Stimulated activated naive B cell treated with anti-CD40 and anti-IgM and Interleukin-4, amounts not matched to agents 10 μg/mL and 1 μg/mL and 100 μg/mL, for 72 hours (primary cell): ENCODE measurements around the gene HLA-G.

Experiments
- ATAC-seq, 2 donors: fragments of 150-1000 bp; cut with Tn5 transposase; replicated peaks; 2 replicates each; pipeline ENCODE4 v1.10.0; 2021; ENCODE audit warnings: moderate library complexity in 1 of 2
- DNase-seq: peaks from one replicate; pipeline ENCODE4 v3.0.0; 2021
- H3K27ac Mint-ChIP-seq: one replicate; pipeline ENCODE4 v1.8.0; 2022; ENCODE audit warnings: mild to moderate bottlenecking, mixed read lengths
- H3K27me3 Mint-ChIP-seq, 2 donors: one replicate each; pipeline ENCODE4 v1.8.0; 2022; ENCODE audit warnings: mixed read lengths in 2 of 2
- H3K36me3 Mint-ChIP-seq, 2 donors: one replicate each; pipeline ENCODE4 v1.8.0; 2022; ENCODE audit warnings: mixed read lengths in 2 of 2, mild to moderate bottlenecking in 1 of 2
- H3K4me1 Mint-ChIP-seq, 2 donors: one replicate each; pipeline ENCODE4 v1.8.0; 2022; ENCODE audit warnings: mixed read lengths in 2 of 2, mild to moderate bottlenecking in 1 of 2
- H3K4me3 Mint-ChIP-seq, 2 donors: one replicate each; pipeline ENCODE4 v1.8.0; 2022; ENCODE audit warnings: mild to moderate bottlenecking in 2 of 2, mixed read lengths in 2 of 2, moderate library complexity in 1 of 2
- H3K9me3 Mint-ChIP-seq, 2 donors: one replicate each; pipeline ENCODE4 v1.8.0; 2022; ENCODE audit warnings: mixed read lengths in 2 of 2, mild to moderate bottlenecking in 1 of 2

The HLA-G gene

GRCh38 chr6:29806387-29806786 is 21.2 kb upstream of the HLA-G start:
- peaks cover 0 to 1% of the 10 kb centered on the region in 2 donors for H3K36me3 Mint-ChIP-seq
- H3K9me3 Mint-ChIP-seq = no peaks in the 10 kb centered on the region
- ATAC-seq (no peak), DNase-seq (no peak)
- no peaks in the 10 kb centered on the region for H3K4me1 Mint-ChIP-seq
- H3K27me3 Mint-ChIP-seq = peaks cover 35 to 52% of the 10 kb centered on the region in 2 donors
- H3K27ac Mint-ChIP-seq = no peak overlapping the region
- no peak overlapping the region for H3K4me3 Mint-ChIP-seq

- no peak for DNase-seq
- H3K36me3 Mint-ChIP-seq = peaks cover 0 to 1% of the 10 kb centered on the region in 2 donors
- H3K27ac Mint-ChIP-seq = no peak overlapping the region
- no peaks in the 10 kb centered on the region for H3K4me1 Mint-ChIP-seq
- H3K9me3 Mint-ChIP-seq = no peaks in the 10 kb centered on the region
- no peak overlapping the region for H3K4me3 Mint-ChIP-seq
- ATAC-seq = no peak
- peaks cover 46 to 55% of the 10 kb centered on the region in 2 donors for H3K27me3 Mint-ChIP-seq
These were observed 18.4 kb upstream of the HLA-G start for GRCh38 chr6:29809249-29809648.

- Mint-ChIP-seq H3K4me1 (no peaks in the 10 kb centered on the region), H3K9me3 (no peaks in the 10 kb centered on the region), H3K36me3 (no peaks in the 10 kb centered on the region), H3K27ac (no peak overlapping the region), H3K27me3 (peaks cover 46 to 63% of the 10 kb centered on the region in 2 donors), H3K4me3 (no peak overlapping the region)
- ATAC-seq (no peak), DNase-seq (no peak)
These were observed 17.3 kb upstream of the HLA-G start for GRCh38 chr6:29810371-29810770.

- ATAC-seq = no peak
- DNase-seq = no peak
- Mint-ChIP-seq H3K4me3 (no peak overlapping the region), H3K27me3 (peaks cover 46 to 58% of the 10 kb centered on the region in 2 donors), H3K4me1 (no peaks in the 10 kb centered on the region), H3K36me3 (no peaks in the 10 kb centered on the region), H3K9me3 (no peaks in the 10 kb centered on the region), H3K27ac (no peak overlapping the region)
These were observed 16.2 kb upstream of the HLA-G start for GRCh38 chr6:29811377-29811776.

- Mint-ChIP-seq H3K36me3 (no peaks in the 10 kb centered on the region), H3K4me3 (no peak overlapping the region), H3K27me3 (peaks cover 48 to 59% of the 10 kb centered on the region in 2 donors), H3K4me1 (no peaks in the 10 kb centered on the region), H3K27ac (no peak overlapping the region), H3K9me3 (no peaks in the 10 kb centered on the region)
- ATAC-seq (no peak), DNase-seq (no peak)
These were observed 14.6 kb upstream of the HLA-G start for GRCh38 chr6:29813066-29813465.

- Mint-ChIP-seq H3K36me3 (no peaks in the 10 kb centered on the region), H3K4me3 (no peak overlapping the region)
- DNase-seq = no peak
These were observed 13.8 kb upstream of the HLA-G start for GRCh38 chr6:29813809-29814208.

GRCh38 chr6:29814379-29815117 is 13.1 kb upstream of the HLA-G start:
- H3K36me3 Mint-ChIP-seq = no peaks in the 10 kb centered on the region

More at GRCh38 chr6:29813809-29814208, 13.8 kb upstream of the HLA-G start:
- Mint-ChIP-seq H3K27ac (no peak overlapping the region), H3K4me1 (no peaks in the 10 kb centered on the region), H3K27me3 (peaks cover 55 to 62% of the 10 kb centered on the region in 2 donors), H3K9me3 (no peaks in the 10 kb centered on the region)
- ATAC-seq = no peak

GRCh38 chr6:29815118-29815750 is 12.4 kb upstream of the HLA-G start:
- no peaks in the 10 kb centered on the region for H3K36me3 Mint-ChIP-seq
- no peaks in the 10 kb centered on the region for H3K4me1 Mint-ChIP-seq
- no peak overlapping the region for H3K4me3 Mint-ChIP-seq
- H3K27me3 Mint-ChIP-seq = peaks cover 51 to 65% of the 10 kb centered on the region in 2 donors
- DNase-seq (no peak), ATAC-seq (no peak)
- H3K27ac Mint-ChIP-seq = no peak overlapping the region
- no peaks in the 10 kb centered on the region for H3K9me3 Mint-ChIP-seq

More at GRCh38 chr6:29814379-29815117, 13.1 kb upstream of the HLA-G start:
- no peaks in the 10 kb centered on the region for H3K9me3 Mint-ChIP-seq
- peaks cover 54 to 68% of the 10 kb centered on the region in 2 donors for H3K27me3 Mint-ChIP-seq
- H3K27ac Mint-ChIP-seq = no peak overlapping the region
- H3K4me1 Mint-ChIP-seq = no peaks in the 10 kb centered on the region
- no peak for ATAC-seq
- no peak overlapping the region for H3K4me3 Mint-ChIP-seq
- no peak for DNase-seq

GRCh38 chr6:29816030-29816429 is 11.6 kb upstream of the HLA-G start:
- no peak overlapping the region for H3K27ac Mint-ChIP-seq
- no peak for DNase-seq
- no peak for ATAC-seq
- H3K4me3 Mint-ChIP-seq = no peak overlapping the region
- H3K27me3 Mint-ChIP-seq = peaks cover 51 to 66% of the 10 kb centered on the region in 2 donors
- H3K36me3 Mint-ChIP-seq = no peaks in the 10 kb centered on the region
- no peaks in the 10 kb centered on the region for H3K9me3 Mint-ChIP-seq
- H3K4me1 Mint-ChIP-seq = no peaks in the 10 kb centered on the region

- DNase-seq (no peak), ATAC-seq (no peak)
- Mint-ChIP-seq H3K9me3 (peaks cover 0 to 5% of the 10 kb centered on the region in 2 donors), H3K36me3 (no peaks in the 10 kb centered on the region), H3K4me3 (no peak overlapping the region), H3K27ac (no peak overlapping the region), H3K27me3 (peaks cover 47 to 73% of the 10 kb centered on the region in 2 donors), H3K4me1 (no peaks in the 10 kb centered on the region)
These were observed 8.7 kb upstream of the HLA-G start for GRCh38 chr6:29818892-29819291.

GRCh38 chr6:29824144-29824543 is 3.5 kb upstream of the HLA-G start:
- ATAC-seq (no peak), DNase-seq (no peak)
- Mint-ChIP-seq H3K27ac (no peak overlapping the region), H3K27me3 (peaks cover 58 to 83% of the 10 kb centered on the region in 2 donors), H3K4me1 (peaks cover 5 to 17% of the 10 kb centered on the region in 2 donors), H3K9me3 (peaks cover 0 to 8% of the 10 kb centered on the region in 2 donors), H3K4me3 (no peak overlapping the region), H3K36me3 (no peaks in the 10 kb centered on the region)

- DNase-seq (no peak), ATAC-seq (no peak)
- H3K36me3 Mint-ChIP-seq = no peaks in the 10 kb centered on the region
- H3K4me3 Mint-ChIP-seq = no peak overlapping the region
- peaks cover 0 to 8% of the 10 kb centered on the region in 2 donors for H3K9me3 Mint-ChIP-seq
- no peak overlapping the region for H3K27ac Mint-ChIP-seq
- peaks cover 73 to 91% of the 10 kb centered on the region in 2 donors for H3K27me3 Mint-ChIP-seq
- peaks cover 5 to 17% of the 10 kb centered on the region in 2 donors for H3K4me1 Mint-ChIP-seq
These were observed 1.8 kb upstream of the HLA-G start for GRCh38 chr6:29825848-29826247.

- Mint-ChIP-seq H3K27me3 (peaks cover 74 to 91% of the 10 kb centered on the region in 2 donors), H3K36me3 (no peaks in the 10 kb centered on the region), H3K4me1 (peaks cover 5 to 17% of the 10 kb centered on the region in 2 donors), H3K4me3 (no peak overlapping the region), H3K27ac (no peak overlapping the region), H3K9me3 (peaks cover 0 to 8% of the 10 kb centered on the region in 2 donors)
- ATAC-seq = peak in 1 of 2 donors; percentile 53
- no peak for DNase-seq
These were observed 1.4 kb upstream of the HLA-G start for GRCh38 chr6:29826271-29826670.

GRCh38 chr6:29828471-29828797 is 809 bp downstream of the HLA-G start:
- H3K27me3 Mint-ChIP-seq = peaks cover 79 to 92% of the 10 kb centered on the region in 2 donors
- no peak for DNase-seq
- no peaks in the 10 kb centered on the region for H3K36me3 Mint-ChIP-seq
- H3K4me1 Mint-ChIP-seq = peaks cover 5 to 17% of the 10 kb centered on the region in 2 donors
- ATAC-seq = peak in 1 of 2 donors; percentile 58
- peaks cover 0 to 6% of the 10 kb centered on the region in 2 donors for H3K9me3 Mint-ChIP-seq
- H3K4me3 Mint-ChIP-seq = peak overlapping the region; percentile 69 to 76
- no peak overlapping the region for H3K27ac Mint-ChIP-seq

GRCh38 chr6:29829766-29830165 is 2.1 kb downstream of the HLA-G start:
- DNase-seq (no peak), ATAC-seq (no peak)
- peaks cover 76 to 93% of the 10 kb centered on the region in 2 donors for H3K27me3 Mint-ChIP-seq
- H3K27ac Mint-ChIP-seq = no peak overlapping the region
- H3K9me3 Mint-ChIP-seq = no peaks in the 10 kb centered on the region
- H3K36me3 Mint-ChIP-seq = no peaks in the 10 kb centered on the region
- H3K4me3 Mint-ChIP-seq = no peak overlapping the region
- peaks cover 5 to 17% of the 10 kb centered on the region in 2 donors for H3K4me1 Mint-ChIP-seq
